HG03025 (cell line): ENCODE data around the gene PPM1G.

Source experiments
- ATAC-seq: cut with Tn5 transposase; IDR thresholded peaks from one replicate; pipeline ENCODE4 v1.9.1; 2021; ENCODE audit warnings: mild to moderate bottlenecking, moderate library complexity; ENCODE audit not compliant: unreplicated experiment, low FRiP score

PPM1G gene

GRCh38 chr2:27416151-27416550, 6.8 kb upstream of the PPM1G start:
- ATAC-seq: no peak

GRCh38 chr2:27412419-27413152, 3.2 kb upstream of the PPM1G start:
- no peak for ATAC-seq

GRCh38 chr2:27408601-27409320, 630 bp downstream of the PPM1G start:
- peak; percentile 32 for ATAC-seq

GRCh38 chr2:27407798-27408491, 1.4 kb downstream of the PPM1G start:
- ATAC-seq: no peak

GRCh38 chr2:27400348-27401135, 8.8 kb downstream of the PPM1G start:
- no peak for ATAC-seq

GRCh38 chr2:27398962-27399361, 10.4 kb downstream of the PPM1G start:
- no peak for ATAC-seq

GRCh38 chr2:27393225-27393624, 16.2 kb downstream of the PPM1G start:
- ATAC-seq: no peak

- no peak for ATAC-seq
These were observed 18.3 kb downstream of the PPM1G start for GRCh38 chr2:27390822-27391679.

GRCh38 chr2:27381577-27382181, 27.7 kb downstream of the PPM1G start:
- no peak for ATAC-seq

- ATAC-seq: peak; percentile 64
These were observed 28.5 kb downstream of the PPM1G start, which contains the start of gene ZNF513 for GRCh38 chr2:27380626-27381545. ZNF513 (minus strand) TSS chr2:27380734; CDS start chr2:27380526, 208 bp downstream.

- peak; percentile 16 for ATAC-seq
These were observed 29.4 kb downstream of the PPM1G start for GRCh38 chr2:27379836-27380625.

- no peak for ATAC-seq
These were observed 30.0 kb downstream of the PPM1G start for GRCh38 chr2:27379383-27379835.

GRCh38 chr2:27378809-27379290, 30.5 kb downstream of the PPM1G start:
- no peak for ATAC-seq

GRCh38 chr2:27378096-27378808, 31.1 kb downstream of the PPM1G start:
- no peak for ATAC-seq

GRCh38 chr2:27377618-27378095, 31.7 kb downstream of the PPM1G start:
- no peak for ATAC-seq

GRCh38 chr2:27376866-27377617, 32.3 kb downstream of the PPM1G start:
- ATAC-seq: no peak
